HG02885 (cell line): ENCODE data around the gene NR2F2.

Experiments
- ATAC-seq: cut with Tn5 transposase; IDR thresholded peaks from one replicate; pipeline ENCODE4 v1.9.1; 2021; ENCODE audit warnings: mild to moderate bottlenecking; ENCODE audit not compliant: unreplicated experiment, poor library complexity

Gene NR2F2

GRCh38 chr15:96330450-96331143 lies at the start of gene NR2F2:
TSS of gene NR2F2 (plus strand) at chr15:96330700. CDS start at chr15:96332106, 1,406 bp downstream.
- ATAC-seq: peak; percentile 89

- no peak for ATAC-seq
These were observed 45.2 kb upstream of the NR2F2 start for GRCh38 chr15:96285305-96285704.

DNA sequence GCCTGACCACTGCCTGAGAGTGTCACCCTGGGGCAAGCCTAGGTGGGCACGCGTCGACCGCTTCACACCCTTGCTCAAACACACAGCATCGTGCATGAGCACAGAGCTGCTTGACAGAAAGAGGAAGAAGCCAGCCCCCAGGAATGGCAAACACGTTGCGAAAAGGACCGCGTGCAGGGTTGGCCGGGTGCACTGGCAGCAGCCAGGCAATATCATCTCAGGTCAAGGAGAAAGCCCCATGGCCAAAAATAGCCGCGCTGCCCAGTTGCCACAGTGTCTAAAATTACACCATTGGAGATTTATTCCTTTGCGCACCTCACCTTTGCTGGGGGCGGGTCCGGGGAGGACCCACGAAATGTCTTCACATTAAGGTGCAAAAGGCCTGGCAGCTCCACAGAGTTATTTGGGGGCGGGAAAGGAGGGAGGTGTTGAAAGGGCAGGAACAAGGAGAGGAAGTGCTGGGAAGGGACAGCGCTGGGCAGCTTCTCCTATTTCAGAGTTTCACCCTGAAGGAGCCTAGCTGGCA lies 44.7 kb upstream of the NR2F2 start:
- ATAC-seq: no peak

GRCh38 chr15:96290679-96291078 lies 39.8 kb upstream of the NR2F2 start:
- no peak for ATAC-seq

GRCh38 chr15:96292635-96293034 lies 37.9 kb upstream of the NR2F2 start:
- no peak for ATAC-seq

- no peak for ATAC-seq
These were observed 37.1 kb upstream of the NR2F2 start for GRCh38 chr15:96293441-96293840.

GRCh38 chr15:96294766-96295165 lies 35.7 kb upstream of the NR2F2 start:
- ATAC-seq: no peak

DNA sequence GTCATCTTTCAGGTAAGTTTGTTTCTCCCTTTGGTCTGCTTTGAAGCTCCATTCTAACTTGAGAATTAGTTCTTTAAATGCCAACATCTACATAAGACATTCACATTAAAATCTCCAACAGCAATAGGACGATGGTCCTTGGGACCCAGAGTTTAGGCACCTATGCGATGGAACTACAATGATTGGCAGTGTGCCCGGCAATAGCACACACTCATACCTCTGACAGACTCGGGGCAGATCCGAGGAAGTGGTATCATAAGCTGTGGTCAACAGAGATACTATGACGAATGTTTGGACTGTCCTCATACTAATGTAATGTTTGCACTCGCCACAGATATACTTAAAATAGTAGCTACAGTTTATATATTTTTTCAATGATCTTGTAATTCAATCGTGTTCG lies 34.2 kb upstream of the NR2F2 start:
- no peak for ATAC-seq

DNA sequence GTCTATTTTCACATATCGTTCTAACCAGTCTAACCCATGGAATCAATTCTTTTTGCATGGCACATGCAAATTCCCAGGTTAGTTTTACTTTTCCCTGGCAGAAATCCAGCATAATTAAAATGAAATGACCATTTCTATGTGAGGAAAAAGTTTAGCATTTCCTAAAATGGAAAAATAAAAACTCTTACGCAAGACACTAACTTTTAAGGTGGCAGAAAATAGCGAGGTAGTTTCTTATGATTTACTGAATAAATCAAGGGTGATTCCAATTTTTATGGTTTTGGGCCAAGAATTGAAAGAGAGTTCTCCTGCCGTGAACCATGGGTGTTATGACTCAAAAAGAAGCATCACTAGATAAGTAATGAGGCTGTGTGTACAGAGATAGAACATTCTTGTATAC lies 32.7 kb upstream of the NR2F2 start:
- ATAC-seq: no peak

DNA sequence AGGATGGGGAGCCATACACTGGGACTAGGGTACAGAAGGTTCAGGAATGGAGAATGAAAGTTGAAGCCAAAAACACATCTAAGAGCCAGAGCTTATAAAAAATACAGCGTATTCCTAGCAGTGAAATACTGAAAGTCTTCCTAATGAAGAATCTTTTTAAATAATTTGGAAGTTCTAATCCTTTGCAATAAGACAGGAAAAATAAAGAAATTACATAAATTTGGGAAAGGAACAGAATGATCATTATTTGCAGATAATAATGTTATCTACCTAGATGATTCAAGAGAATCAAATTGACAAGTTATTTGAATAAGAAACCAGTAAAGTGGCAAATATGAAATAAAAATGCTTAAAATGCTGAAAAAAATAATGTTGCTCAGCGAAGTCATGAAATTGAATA lies 32.3 kb upstream of the NR2F2 start:
- ATAC-seq: no peak

DNA sequence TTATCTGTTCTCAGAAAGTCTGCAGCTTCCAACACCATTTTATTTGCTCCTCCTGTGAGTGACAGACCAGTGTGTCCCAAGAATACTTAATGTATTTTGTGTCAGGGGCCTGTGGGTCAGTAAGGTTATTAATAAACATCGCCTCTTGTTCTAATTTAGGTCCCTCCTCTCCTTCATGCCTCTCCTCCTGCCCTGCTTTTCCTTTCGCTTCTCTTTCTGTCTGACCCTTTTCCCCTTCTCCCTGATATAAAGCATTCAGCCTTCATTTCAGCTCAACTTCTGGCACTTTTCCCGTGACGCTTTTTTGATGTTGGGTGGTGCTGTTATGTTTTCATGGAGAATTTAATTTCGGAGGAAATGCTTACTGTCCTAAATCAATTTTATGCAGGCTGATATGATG lies 29.7 kb upstream of the NR2F2 start:
- no peak for ATAC-seq

GRCh38 chr15:96303503-96304056 lies 26.9 kb upstream of the NR2F2 start:
- ATAC-seq: no peak

DNA sequence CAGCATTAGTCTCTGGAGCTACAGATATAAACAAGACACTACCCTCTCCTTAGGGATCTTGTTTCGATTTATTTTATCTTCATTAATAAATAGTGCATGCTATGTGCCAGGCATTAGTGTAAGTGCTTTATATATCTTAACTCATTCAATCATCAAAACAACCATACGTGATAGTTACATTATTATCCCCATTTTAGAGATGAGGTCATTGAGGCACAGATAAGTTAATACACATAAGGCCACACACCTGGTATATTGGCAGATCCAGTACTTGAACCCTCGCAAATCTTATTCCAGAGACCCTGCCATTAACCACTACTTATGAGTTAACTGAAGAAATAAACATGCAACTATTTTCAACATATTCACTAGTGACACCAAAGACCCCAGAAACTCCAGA lies 25.7 kb upstream of the NR2F2 start:
- no peak for ATAC-seq

GRCh38 chr15:96306321-96306720 lies 24.2 kb upstream of the NR2F2 start:
- ATAC-seq: no peak

DNA sequence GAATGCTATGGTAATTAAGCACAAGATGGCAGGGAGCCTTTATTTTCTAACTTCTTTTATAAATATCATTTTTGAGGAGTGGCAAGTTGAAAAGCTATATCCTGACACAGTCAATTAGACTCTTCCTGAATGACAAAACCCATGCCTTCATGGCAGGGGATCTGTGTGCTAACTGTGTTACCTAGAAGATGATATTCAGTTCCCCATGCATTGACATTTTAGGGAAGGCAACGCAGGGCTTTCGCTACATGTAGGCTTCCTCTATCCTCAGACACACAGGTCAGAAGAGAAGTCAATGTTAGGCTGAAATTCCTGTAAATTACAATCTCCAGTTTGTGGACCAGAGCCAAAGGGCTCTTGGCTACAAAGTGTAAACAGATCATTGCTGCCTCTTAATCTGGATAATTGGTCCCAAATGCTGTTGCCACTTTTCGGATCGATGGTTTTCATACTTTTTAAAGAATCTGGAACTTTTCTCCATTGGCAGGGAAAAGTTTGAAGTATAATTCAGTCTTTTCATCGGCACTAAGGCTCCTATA lies 22.6 kb upstream of the NR2F2 start:
- no peak for ATAC-seq

DNA sequence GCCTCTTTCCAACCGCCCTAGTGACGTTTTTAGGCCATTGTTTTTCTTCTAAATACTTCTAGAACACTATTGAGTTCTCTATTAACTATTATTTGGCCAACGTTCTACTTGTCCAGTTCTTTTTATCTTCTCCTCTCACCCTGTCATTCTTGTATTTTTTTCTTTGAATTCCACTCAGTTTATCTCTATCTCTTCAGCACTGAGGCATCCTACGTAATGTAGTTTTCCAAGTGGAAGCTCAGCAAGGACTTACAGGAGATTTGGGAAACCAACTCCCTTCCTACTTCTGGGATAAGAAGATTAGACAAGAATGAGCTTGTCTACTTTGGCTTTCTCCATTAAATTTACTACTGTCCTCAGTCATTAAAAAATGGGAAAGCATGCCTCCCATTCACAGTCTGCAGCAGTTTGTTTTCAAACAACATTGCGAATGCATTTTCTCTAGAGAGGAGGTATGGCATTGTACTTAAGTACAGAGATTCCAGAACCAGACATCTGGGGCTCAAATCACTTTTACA lies 21.3 kb upstream of the NR2F2 start:
- no peak for ATAC-seq

DNA sequence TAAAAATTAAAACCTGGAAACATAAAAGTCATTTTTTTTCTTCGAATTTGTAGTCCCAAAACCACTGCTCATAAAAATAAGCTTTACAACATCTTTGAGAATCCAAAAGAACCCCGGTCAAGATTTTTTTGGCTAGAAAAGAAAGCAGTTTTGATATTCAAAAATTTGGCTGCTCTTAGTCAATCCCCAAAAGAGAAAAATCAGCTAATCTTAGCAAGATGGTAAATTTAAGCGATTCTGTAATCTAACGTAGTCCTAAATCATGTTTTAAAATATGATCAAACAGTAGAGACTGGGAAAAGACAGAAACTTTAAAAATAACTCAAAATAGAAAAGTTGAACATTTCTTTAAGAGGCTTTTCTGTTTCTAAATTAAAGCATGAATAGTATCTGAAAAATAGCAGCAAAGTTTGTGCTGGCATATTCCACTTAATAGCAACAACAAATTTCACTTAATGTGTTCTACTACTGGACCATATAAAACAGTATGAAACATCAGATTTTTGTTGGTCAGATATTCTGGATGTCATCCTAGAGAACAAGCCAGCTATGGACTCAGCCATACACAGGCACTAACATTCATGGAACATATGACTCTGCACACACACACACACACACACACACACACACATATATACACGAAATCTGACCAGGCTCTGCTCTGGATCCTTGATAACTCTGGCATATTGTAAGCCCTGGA lies 19.1 kb upstream of the NR2F2 start:
- ATAC-seq: no peak

DNA sequence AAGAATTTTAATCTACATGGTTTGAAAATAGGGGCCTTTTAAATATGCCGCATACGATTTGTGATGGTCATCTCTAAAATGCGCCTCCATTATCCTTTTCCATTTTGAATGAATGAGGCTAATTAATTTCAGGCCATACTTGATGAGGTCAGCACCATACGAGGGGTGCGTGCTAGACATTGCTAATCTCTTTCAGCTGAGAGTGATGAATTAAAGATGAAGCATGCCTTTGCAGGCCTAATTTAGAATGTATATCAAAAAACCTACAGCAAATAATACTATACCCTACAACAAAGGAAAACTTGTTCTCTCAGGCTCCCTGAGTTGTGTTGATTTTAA lies 18.6 kb upstream of the NR2F2 start:
- no peak for ATAC-seq

DNA sequence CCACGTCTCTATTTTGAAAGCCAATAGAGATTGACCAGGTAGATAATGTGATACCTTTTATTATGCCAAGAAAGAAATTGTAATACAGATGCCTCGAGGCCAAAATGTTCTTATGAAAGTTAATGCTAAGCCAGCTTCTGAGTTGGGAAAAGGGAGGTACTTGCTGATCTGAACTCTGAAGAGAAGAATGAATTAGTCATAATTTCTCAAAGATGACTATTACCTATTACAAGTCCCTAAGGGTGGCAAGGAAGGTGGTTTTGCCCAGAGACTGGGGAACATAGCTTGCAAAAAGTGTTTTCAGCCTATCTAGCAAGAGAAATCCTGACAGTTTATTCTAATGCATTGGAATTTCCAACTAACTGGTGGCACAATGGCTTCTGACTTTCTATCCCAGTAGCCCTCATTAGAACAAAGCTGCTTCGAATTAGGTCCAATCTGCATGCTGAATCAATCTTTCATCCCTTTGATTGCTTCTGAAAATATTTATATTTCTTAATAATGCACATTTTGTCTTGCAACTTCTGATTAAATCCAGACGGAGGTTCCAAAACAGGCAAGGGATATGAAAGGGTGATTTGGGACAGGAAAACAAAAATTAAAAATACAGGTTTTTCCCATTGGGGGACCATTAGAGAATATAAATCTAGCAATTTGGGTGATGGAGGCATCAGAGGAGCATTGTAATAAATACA lies 17.7 kb upstream of the NR2F2 start:
- ATAC-seq: no peak

DNA sequence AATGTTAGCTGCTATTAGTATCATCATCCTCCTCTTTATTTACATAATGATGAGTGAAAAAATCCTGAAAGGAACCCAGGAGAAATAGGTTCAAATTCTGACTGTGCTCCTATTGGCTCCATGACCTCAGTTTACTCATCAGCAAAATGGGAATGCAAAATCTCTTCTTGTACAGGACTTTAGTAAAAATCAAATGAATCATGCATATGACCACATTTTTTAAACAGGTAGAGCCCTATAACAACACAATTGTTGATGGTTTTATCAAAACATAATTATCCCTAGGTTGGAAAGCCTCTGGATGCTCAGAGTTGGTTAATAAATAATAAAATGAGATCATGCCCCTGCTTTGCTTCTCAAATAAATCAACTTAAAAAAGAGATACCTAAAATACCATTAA lies 16.0 kb upstream of the NR2F2 start:
- ATAC-seq: no peak

DNA sequence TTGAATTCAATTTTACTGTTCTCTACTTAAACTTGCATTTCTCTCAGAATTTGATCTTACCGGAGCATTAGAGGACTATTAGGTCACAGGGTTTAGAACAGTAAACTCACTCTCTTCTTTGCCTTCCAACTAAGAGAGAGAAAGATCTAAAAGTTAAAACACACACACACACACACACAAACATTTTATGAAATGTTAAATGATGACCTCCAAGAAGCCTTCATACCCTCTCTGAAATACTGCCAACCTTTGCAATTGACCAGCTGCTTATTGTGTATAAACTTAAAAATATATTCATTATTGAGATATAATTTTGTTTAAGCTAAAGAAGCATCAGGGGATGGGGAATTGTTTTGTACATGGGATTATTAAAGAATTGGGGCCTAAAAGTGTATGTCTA lies 15.5 kb upstream of the NR2F2 start:
- no peak for ATAC-seq
